Fibroblast of mammary gland (primary cell): Measurements from ENCODE around the gene SPATA6L.

Experiments
- DNase-seq: peaks from one replicate; pipeline ENCODE4 v3.0.0-alpha.2; 2010; ENCODE audit warnings: low read depth
- H3K4me3 ChIP-seq: 2 replicates; pipeline ENCODE4 v1.5.1; 2011; ENCODE audit warnings: low read depth, mild to moderate bottlenecking, low read length, moderate library complexity; ENCODE audit not compliant: control insufficient read depth
- CTCF ChIP-seq: conservative IDR thresholded peaks from 2 replicates; pipeline ENCODE4 v1.5.1; 2011; ENCODE audit warnings: low read depth, low read length, inconsistent platforms; ENCODE audit not compliant: control insufficient read depth, insufficient read depth

The SPATA6L gene

DNA sequence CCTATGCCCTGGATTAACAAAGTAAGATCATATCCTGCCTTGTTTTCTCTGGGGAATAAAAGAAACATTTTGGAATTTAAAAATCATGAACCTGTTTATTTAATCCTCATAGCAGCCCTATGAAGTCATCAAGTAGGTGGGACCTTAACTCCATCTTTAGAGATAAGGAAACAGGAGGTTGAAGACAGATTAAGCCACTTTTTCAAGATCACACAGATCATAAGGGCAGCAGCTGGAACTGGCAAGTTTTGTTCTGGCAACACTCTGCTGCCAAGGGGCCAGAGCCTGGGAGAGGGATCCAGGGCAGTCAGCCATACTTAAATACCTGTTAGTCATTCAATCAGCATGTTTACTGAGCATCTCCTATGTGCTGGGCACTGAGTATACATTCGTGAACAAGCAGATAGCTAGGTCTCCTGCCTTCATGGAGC is 112.3 kb downstream of the SPATA6L start:
- no peak for TF ChIP-seq CTCF
- H3K4me3 ChIP-seq: no peak overlapping the region
- peak; percentile 62 for DNase-seq

GRCh38 chr9:4550777-4551484 is 115.3 kb downstream of the SPATA6L start:
- no peak for TF ChIP-seq CTCF
- DNase-seq: peak; percentile 40
- H3K4me3 ChIP-seq: no peak overlapping the region

GRCh38 chr9:4549751-4550295 is 116.5 kb downstream of the SPATA6L start:
- H3K4me3 ChIP-seq: no peak overlapping the region
- peak; percentile 8 for DNase-seq
- TF ChIP-seq CTCF: no peak

DNA sequence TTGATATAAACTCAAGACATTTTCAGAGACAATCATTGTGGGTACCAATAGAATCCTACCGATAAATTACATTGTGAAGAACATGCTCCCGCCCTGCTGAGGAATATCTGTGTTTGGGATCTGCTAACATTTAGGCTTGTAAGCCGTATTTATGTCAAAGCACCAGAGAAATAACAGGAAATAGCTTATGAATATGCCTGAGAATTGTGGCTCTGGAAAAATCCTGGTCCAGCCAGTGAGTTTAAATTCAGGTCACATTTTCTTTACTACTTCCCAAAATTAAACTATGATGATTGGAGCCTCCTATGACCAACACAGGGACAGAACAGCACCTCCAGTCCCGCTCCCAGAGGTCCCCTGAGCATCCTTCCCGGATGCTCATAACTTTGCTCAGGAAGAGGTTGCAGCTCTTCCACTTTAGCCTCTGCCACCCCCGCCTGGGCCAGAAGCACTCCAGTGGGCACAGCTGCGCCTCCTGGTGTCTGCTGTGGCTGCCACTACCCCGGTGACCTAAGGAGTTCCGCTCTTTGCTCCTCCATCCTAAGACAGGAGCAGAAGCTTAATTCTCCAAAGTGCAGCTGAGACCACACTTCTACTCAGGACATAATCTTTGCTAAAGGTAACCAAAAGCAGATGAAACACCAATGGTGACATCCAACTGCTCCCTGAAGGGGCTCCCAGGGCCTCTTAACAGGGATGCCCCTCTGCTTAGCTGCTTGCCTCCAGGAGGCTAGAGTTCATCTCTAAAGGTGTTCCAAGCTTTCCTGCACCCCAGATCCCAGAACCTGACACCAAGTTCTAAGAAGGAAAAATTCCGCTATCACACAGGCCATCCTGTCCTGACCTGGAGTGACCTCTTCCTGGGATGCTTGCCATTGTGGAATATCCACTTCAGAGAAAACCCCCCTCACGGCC is 117.2 kb downstream of the SPATA6L start:
- H3K4me3 ChIP-seq: no peak overlapping the region
- DNase-seq: peak; percentile 4
- peak; percentile 30 for TF ChIP-seq CTCF
